ENCODE results near the gene TMEM41A.

DNA sequence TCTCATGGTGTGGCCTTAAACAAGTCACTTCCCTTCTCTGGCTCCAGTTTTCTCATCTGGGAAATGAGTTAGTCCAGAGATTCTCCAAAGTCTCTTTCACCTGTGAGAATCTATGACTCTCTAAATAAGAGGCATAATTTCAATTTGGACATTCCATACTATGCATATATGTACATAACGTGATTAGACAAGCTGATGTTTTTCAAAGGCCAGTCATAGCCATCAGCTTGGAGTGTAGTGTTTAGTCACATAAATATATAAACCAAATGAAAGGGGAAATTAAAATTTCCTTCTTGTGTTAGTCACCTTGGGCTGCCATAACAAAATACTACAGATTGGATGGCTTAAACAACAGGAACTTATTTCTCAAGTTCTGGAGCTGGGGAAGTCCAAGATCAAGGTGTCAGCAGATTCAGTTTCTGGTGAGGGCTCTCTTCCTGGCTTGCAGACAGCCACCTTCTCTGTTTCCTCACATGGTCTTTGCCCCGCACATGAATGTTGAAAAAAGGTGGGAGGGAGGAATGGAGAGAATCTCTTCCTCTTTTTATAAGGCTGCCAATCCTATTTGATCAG lies 19.4 kb downstream of the TMEM41A start:
- TF ChIP-seq EZH2 (IDR thresholded peaks at IDR 0.05; ENCODE audit: borderline replicate concordance, low read depth, low read length, poor library complexity, severe bottlenecking) (no peak), CTCF (conservative IDR thresholded peaks at IDR 0.05; ENCODE audit: low read depth, low read length) (no peak)
